NCI-H2227 treated with DMSO at 0.1 percent for 48 hours (cell line): Measurements from ENCODE around the gene CHGA.

Source experiments
- DNase-seq: peaks from one replicate; lab custom pipeline; 2025; lab: John Stamatoyannopoulos, UW

CHGA gene

DNA sequence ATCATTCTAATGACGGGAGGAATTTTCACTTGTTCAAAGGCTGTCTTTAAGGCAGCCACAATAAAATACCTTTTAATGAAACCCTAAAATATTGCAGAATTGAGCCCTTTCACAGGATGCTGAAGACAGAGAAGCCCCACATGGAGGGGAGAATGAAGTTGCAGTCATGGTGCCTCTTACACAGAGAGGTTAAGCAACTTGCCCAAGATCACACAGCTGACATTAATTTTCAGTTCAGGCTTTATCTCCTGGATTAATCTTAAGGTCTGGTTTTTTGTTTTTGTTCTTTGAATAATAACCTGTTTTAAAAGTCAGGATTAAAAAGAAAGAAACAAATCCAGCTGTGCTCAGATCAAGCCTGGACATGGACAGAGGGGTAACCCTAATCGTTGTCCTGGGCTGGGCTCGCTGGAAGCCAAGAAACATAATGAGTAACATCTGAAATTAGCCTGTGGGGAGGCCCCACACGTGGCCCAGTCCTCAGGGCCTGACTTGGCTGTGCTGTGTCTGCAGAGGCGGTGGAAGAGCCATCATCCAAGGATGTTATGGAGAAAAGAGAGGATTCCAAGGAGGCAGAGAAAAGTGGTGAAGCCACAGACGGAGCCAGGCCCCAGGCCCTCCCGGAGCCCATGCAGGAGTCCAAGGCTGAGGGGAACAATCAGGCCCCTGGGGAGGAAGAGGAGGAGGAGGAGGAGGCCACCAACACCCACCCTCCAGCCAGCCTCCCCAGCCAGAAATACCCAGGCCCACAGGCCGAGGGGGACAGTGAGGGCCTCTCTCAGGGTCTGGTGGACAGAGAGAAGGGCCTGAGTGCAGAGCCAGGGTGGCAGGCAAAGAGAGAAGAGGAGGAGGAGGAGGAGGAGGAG, 8.0 kb downstream of the CHGA start:
- no peak for DNase-seq

DNA sequence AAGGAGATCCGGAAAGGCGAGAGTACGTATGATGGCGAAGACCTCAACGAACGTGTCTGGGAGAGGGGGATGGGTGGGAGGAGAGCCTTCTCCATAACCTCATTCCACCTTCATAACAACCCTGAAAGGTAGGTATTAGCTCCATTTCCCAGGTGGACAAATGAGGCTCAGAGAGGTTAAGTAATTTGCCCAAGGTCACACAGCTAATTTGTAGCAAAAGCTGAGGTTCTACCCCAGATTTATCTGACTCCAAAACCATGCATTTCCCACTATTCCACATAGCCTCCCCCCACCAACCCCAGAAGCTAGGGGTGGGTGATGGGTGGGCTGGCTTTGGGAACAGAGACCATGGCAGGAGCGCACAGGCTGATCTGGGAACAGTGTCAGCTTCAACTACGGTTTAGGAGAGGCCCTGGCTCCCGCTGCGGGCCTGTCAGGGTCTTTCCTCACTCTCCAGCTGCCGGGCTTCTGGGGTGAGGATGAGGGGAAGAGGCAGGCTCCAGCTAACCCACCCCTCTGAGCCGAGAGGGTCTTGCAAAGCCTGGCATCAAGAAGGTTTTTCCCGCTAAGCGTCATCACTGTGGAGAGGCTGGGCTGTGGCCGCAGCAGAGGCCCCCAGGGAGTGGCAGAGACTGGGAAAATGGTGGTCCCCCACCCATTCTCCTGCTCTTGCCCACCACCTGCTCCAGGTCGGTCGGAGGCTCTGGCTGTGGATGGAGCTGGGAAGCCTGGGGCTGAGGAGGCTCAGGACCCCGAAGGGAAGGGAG, 8.9 kb downstream of the CHGA start:
- DNase-seq: no peak

DNA sequence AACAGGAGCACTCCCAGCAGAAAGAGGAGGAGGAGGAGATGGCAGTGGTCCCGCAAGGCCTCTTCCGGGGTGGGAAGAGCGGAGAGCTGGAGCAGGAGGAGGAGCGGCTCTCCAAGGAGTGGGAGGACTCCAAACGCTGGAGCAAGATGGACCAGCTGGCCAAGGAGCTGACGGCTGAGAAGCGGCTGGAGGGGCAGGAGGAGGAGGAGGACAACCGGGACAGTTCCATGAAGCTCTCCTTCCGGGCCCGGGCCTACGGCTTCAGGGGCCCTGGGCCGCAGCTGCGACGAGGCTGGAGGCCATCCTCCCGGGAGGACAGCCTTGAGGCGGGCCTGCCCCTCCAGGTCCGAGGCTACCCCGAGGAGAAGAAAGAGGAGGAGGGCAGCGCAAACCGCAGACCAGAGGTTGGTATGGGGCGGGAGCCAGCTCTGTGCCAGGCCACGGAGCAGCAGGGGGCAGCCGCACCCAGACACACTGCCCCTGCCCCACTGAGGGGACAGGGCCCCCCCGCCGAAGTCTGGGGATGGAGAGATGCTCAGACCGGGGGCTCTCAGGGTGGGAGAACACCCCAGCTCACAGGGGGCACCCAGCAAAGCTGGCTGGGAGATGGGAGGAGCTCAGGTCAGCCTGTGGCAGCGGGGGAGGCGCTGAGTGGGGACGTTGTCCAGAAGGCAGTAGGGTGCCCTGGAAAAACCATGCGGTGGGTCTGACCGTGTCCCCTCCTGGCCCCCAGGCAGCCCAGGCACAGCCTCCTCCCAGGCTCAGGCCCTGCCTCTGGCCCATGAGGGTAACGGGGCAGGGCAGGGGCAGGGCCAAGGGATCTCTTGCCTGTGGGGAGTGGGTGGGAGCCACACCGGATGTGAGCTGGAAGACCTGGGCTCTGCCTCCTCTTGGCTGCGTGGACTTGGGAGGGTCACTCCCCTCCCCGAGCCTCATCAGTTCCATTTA, 9.8 kb downstream of the CHGA start:
- DNase-seq: no peak

DNA sequence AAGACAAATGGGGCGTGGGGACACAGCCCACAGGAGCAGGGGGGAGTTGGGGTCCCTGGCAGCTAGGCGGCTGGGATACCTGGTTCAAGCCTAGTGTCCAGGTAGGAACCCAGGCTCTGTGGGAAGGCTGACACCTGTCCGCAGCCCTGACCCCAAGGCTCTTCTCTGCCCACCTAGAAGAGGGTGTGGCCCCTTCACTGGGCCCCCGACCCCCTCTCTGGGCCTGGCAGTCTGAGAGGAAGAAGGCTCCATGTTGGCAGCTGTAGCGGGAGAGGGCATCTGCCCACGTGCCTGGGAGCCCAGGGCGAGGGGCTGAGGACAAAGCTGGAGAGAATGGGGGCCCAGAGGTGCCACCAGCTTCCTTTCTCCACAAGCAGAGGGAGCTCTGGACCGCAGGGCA, 10.5 kb downstream of the CHGA start:
- no peak for DNase-seq

DNA sequence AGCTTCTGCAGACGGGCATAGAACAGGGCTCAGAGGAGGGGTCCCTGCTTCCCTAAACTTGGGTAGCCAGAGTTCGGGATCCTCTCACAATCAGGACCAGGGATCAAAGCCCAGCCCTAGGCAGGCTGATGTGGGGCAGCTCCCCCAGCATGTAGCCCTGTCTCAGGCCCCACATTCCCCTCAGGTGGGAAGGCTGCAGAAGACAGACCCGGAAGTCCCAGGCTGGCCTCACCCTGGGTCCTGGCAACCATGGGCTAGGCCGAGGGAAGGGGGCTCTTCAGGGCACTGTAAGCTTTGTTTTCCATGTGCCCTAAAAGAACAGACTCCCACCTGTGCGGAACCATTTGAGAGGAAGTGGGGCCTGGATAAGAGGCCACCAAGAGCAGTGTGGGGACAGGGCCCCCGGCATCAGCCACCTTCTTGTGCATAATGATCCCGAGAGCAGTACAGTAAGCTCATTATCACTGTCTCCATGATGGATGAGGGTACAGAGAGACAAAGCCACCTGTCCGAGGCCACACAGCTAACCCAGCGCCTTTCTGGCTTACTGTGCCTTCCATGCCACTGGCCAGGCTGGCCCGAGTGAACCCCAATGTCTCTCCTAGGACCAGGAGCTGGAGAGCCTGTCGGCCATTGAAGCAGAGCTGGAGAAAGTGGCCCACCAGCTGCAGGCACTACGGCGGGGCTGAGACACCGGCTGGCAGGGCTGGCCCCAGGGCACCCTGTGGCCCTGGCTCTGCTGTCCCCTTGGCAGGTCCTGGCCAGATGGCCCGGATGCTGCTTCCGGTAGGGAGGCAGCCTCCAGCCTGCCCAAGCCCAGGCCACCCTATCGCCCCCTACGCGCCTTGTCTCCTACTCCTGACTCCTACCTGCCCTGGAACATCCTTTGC, 11.5 kb downstream of the CHGA start:
- no peak for DNase-seq

DNA sequence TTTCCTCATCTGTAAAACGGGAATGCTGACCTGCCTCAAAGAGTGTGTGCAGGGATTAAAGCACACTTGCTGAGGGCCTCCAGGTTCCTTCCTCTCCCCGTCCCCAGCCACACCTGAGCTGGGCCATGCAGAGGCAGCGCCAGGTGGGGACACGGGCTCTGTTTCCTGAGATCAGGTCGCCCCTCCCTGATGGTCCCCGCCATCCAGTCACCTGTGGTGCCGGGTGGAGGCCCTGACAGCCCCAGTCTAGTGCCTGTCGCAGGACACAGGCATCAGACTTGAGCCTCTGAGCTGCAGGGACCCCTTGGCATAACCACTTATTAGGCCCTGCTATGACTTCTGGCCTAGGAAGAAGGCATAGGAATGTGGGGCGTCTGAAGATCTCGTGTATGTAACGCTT, 12.5 kb downstream of the CHGA start:
- DNase-seq: no peak

DNA sequence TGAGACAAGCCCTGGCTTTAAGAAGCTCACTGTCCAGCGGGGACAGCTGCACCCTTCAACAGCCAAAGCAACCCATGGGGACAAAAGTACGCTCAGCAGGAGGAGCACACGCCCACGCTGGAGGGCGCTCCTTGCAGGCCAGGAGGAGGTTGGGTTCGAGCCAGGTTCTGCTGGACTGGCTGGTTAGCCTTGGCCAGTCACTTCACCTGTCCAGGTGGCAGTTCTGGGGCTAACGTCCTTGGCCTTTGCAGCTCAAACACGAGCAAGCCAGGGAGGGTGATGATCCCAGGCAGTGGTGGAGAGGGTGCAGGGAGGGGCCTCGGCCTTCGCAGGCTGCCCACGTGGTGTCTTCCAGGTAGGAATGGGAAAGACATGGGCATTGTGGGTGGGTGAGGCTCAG, 13.1 kb downstream of the CHGA start:
- no peak for DNase-seq

DNA sequence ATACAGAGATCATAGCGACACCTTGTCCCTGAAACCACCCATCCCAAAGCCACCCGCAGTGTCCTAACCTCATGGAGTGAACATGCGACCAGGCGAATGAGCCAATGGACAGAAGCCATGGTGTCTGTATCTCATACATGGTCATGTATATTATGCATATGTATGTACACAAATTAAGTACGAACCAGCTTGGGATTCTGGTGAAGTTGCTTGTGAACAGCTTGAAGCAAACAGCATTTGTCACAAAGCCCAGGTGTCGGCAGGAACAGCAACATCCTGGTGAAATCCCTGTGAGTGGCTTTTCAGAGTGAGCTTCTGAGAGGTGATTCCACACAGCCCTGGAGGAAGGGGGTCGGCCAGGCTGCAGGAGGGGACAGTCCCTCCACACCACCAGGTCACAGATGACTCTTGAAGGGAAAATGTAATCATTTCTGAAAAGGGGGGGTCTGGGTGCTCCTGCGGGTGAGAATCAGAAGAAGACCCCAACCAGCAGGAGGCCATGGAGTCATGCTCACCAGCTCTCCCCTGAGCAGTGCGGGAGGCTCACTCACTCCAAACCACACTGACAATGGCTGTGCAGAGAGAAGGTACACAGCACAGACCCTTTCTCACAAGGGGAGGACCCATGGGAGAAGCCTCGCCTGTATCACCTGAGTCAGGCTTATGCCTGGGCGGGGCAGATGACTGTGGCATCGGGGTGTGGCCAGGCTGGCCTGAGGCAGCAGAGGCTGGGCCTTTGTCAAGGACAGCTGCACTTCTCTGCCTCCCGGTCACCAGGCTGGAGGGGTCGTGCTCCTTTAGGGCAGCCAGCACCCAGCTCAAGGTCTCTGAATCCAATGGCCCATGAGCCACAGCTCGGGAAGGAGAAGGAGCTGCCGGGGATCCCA, 14.3 kb downstream of the CHGA start:
- DNase-seq: no peak

DNA sequence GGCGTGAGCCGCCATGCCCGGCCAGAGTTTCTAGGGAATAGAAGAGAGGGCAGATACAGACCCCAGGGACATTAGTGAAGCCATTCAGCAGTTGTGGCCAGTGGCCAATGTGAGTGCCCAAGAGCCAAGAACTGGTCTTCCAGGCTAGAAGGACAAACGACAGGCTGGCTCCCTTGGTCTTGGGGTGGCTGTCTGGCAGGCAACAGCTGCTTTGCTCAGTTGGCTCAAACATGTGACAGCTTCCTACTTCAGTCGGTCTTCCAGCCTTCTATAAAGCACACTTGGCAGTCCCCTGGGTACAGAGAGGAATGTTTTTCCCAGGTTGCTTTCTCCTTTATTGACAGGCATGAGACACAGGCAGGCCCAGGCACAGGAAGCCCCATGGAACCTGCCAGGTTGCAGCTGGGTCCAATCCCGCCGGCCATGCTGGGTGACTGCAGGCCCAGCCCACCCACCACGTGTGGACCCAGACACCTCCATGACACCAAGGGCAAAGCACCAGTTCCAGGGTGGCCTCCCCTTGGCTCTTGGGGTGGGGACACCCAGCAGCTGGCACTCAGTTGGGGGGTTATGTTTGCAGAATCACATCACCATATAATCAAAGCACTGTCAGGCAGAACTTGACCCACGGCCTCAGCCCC, 15.4 kb downstream of the CHGA start:
- DNase-seq: no peak

DNA sequence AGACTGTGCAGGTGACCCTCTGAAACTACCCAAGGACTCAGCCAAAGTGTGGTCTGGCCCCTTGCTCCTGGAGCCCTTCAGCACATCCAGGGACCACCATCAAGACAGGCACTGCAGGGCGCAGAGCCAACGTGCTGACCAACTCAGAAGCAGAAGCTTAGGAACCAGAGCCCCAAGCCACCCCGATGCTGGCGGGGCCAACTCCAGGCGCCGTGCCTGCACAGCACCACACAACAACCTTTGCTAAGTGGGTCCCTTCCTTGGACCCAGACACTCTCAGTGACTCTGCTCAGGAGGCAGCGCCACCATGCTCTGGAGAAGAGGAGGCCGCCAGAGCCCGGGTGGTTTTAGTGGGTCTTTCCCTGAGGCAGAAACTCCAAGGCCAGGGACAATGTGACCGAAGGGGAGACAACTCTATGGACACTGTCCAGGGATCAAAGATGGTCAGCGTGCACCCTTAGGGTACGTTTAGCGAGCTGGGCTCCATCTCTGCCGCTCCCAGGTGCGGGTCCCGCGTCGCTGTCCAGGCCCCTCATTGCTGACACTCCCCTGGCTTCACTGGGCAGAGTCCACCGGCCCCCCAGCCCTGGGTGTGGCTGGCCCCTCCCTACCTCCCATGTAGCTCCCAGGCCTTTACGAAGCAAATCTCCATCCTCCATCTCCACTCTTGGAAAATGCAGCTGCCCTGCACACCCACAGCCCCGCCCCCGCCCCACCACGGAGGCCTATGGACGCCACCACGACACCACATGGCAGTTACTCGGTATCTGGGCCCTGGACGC, 16.1 kb downstream of the CHGA start:
- no peak for DNase-seq

DNA sequence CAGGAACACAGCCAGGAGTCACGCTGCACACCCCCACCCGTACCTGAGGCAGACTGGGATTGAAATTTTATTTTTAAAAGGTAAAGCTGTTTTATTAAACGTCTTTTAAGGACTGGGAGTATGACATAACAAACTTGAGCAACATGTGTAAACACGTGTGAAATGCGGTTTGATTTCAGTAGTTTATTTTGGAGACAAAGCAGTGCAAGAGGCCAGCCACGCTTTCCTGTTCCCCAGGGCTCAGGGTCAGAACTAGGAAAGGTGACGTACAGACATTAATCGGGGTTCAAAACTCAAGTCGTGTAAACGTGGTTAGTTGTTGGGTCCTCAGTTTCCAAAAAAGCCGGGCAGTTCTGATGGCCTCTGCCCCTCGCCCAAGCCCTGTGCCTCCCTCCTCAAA, 16.7 kb downstream of the CHGA start:
- no peak for DNase-seq

DNA sequence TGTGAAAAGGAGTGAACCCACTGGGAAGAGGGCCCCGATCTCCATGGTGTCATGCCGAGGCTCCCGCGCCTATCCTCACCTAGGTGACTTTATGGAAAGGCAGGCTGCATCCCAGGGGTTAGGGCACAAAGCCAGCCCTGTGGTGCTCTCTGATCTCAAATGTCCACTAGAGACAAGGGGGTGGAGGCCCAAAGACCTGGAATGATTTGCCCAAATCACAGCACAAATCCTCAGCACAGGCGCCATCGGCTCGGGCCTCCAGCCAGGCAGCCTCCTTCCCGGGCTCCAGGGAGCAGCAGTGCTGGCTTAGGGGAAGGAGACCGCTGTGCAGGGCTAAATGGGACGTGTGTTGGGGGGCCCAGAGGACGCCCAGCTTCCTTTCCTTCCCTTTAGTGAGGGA, 17.6 kb downstream of the CHGA start:
- no peak for DNase-seq

DNA sequence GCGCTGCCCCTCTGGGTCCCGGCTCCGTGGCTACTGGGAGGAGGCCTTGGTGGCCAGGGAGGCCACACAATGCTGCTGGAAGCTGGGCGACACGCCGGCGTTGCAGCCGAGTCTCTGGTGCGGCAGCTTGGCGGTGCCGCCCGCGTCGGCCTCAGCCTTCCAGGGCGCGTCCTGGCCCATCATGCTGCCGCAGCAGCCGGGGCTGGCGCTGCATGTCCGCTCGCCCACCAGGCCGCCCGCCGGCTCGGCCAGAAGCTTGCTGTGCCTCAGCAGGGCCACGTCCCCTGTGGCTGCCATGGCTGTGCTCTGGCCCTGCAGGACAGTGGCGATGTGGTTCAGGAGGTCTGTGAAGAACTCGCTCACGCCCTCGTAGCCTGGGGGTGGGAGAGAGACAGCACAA, 18.6 kb downstream of the CHGA start:
- no peak for DNase-seq

DNA sequence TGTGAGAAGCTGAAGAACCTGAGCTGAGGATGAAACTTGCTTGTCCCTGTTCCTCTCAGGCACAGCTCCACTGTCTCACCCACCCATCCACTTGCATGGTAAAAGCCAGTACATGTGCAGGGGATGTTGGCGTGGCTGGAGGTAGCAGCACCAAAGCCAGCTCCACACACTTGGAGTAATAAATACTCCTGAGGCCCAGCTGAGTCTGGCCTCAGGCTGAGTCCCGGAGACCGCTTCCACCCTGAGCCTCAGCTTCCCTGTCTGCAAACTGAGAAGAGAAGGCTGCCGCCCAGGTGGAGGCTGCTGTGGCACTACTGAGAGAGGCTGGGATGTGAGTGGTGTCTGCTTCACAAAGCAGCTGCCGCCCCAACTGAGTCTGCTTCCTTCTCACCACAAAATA, 19.2 kb downstream of the CHGA start:
- no peak for DNase-seq

DNA sequence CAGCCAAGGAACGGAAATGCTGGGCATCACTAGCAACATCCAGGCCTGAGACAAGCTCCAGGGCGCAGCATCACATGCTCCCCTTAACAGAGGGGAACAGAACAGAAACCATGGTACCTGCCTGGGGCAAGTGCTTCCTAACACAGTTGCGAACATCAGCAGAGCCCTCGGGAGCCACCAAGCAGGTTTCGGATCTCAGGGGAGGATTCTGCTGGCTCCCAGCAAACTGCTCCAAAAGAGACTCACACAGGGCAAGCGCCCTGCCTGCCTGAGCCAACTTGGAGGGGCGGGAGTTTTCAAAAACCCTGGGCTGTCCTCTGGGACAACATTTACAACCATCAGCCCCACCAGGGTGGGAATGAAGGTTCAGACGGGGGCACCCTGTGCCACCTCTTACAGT, 19.6 kb downstream of the CHGA start:
- DNase-seq: no peak

DNA sequence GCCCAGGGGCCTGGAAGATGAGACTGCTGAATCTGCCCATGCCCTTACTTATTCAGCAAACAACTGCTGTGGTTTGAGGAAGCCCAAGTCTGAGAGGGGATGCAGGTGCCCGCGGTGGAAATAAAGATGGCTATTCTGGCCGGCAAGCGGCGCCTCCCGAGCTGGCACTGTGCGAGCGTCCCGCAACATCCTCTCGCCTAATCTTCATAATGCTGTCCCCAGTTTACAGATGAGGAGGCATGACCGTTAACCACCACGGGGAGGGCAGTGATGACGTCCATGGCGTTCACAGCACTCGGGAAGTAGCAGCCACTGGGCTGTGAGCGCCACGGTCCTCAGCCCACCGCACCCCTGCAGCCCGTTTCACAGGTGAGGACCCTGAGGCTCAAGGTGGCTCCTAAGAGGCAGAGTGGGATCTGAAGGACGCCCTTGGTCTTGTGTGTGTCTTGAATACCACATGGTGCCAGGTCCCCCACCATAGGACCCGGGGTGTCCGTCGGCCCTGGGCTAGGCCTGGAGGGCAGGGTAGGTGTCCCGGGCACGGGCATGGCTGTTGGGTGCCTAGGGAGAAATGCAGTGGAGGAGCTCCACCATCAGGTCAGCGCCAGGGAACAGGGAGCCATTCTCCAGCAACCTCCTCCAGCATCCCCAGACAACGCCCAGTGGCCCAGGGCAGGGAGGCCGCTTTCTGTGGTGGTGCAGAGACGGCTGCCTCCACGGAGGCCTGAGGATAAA, 20.2 kb downstream of the CHGA start:
- DNase-seq: no peak

DNA sequence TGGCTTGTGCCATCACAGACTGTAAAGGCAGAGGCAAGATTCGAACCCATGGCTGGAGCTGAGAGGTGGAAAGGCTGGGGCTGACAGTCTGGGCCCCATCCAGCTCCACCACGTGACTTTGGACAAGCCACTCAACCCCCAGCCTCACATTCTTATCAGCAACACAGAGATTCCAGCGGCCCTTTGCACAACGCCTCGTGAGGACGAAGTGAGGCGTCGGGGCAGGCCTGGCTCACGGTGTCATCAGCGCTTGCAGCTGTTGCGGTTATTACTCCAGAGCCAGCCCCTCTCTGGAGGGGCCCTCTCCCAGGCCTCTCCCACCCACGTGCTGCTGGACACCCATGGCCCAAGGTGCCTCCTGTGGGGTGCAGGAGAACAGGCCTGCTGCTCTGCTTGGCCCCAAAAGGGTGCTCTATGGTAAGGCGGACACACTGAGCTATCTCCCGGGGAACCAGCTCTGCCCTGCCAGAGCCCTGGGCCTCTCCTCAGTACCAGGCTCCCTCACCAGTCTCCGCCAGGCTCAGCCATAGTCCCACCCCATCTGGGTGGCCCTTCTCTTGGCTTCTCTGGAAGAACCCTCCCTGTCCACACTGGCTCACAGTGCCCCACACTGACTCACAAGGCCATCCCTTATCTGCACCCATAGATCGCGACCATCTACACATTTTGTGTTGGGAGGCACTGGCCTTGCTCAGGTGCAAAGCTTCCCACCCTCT, 21.1 kb downstream of the CHGA start:
- no peak for DNase-seq

DNA sequence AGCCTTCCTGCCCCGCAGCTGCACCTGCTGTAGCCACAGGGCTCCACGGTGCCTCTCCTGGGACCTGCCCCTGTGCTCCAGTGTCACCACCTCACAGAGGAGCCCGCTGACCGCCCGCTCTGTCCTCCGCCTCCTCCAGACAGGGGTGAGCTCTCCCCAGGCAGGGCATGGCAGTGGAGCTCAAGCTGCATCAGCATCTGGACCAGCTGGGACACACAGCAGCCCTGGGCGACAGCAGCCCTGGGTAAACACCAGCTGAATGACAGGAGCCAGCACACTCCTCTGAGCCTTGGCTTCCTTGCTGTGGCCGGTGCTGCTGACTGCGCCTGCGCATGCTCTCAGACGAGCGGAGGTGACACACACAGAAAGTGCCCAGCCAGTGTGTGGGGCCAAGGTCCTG, 22.0 kb downstream of the CHGA start:
- no peak for DNase-seq
